Gastroesophageal sphincter (tissue), 3 donors: ENCODE data around the gene RLN1.
"Not testable (repeated sequence)": the region's sequence is repeated elsewhere in the genome, so short reads cannot be mapped to it uniquely, and the experiment has no call there.

Experiments
- CTCF ChIP-seq, 4 experiments: fragments of 200-600 bp in 2 of 4; fragments of 450-650 bp in 2 of 4; sonication (generic) in 1 of 4; IDR thresholded peaks; one replicate each; pipeline ENCODE4 v1.5.1; 2017 to 2019; ENCODE audit warnings: antibody characterized with exemption in 4 of 4, mild to moderate bottlenecking in 2 of 4, moderate library complexity in 2 of 4
- EP300 ChIP-seq: sonication (generic); formaldehyde crosslinking; IDR thresholded peaks from one replicate; pipeline ENCODE4 v1.6.1; 2017; ENCODE audit warnings: antibody characterized with exemption, mild to moderate bottlenecking
- POLR2A ChIP-seq, 2 donors: fragments of 450-650 bp; IDR thresholded peaks; one replicate each; pipeline ENCODE4 v1.6.1; 2017; ENCODE audit warnings: antibody characterized with exemption in 2 of 2, mild to moderate bottlenecking in 2 of 2, moderate library complexity in 1 of 2
- POLR2AphosphoS5 ChIP-seq: sonication (generic); formaldehyde crosslinking; IDR thresholded peaks from one replicate; pipeline ENCODE4 v1.6.1; 2017; ENCODE audit warnings: antibody characterized with exemption

DNA sequence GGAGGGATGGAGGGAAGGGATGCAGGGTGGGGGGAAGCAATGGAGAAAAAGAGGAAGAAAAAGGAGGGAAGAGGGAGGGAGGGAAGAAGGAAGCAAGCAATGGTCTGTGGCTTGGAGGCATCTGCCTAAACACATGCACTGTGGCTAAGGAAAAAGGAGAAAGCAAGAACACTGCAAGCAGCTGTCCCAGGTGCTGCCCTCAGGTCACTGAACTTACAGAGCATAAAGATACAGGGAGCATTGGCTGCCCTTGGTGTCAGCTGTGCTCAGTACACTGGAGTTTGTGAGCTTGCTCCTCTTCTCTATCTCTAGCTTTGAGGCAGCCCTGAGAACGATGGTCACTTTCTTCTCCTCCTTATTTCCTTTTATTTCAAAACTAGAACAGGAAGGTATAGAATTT is 18.1 kb downstream of the RLN1 start:
- TF ChIP-seq CTCF (IDR thresholded peaks at IDR 0.05); EP300; POLR2A (IDR thresholded peaks at IDR 0.05); POLR2AphosphoS5: not testable (repeated sequence)
